Calu3 (cell line): Measurements from ENCODE around the gene TADA3. TPM values are rescaled to one million over a fixed set of nuclear protein-coding genes. Genes with fewer than 3 reads are reported as not detected.

Source experiments
- BruUV-seq: library from RNA; stranded (reverse); fragments of 400-500 nt; replicated peaks from 2 replicates; lab custom pipeline; 2021; lab: Mats Ljungman, UMichigan
- CTCF ChIA-PET: fragments of 300-600 bp; sonication (Branson Sonifier 250); formaldehyde crosslinking; loops from one replicate; lab custom pipeline; 2022; ENCODE audit warnings: antibody characterized with exemption; lab: Charles Lee
- DNase-seq: peaks from one replicate; pipeline ENCODE4 v3.0.0; 2022
- H3K27ac Mint-ChIP-seq: one replicate; pipeline ENCODE4 v1.8.0; 2022; ENCODE audit warnings: mixed read lengths; ENCODE audit not compliant: unreplicated experiment
- H3K27me3 Mint-ChIP-seq: one replicate; pipeline ENCODE4 v1.8.0; 2022; ENCODE audit warnings: mixed read lengths; ENCODE audit not compliant: unreplicated experiment
- H3K36me3 Mint-ChIP-seq: one replicate; pipeline ENCODE4 v1.8.0; 2022; ENCODE audit warnings: mild to moderate bottlenecking, moderate library complexity, mixed read lengths; ENCODE audit not compliant: insufficient read depth, unreplicated experiment
- H3K4me1 Mint-ChIP-seq: one replicate; pipeline ENCODE4 v1.8.0; 2022; ENCODE audit warnings: mild to moderate bottlenecking, low read depth, mixed read lengths; ENCODE audit not compliant: unreplicated experiment
- H3K4me3 Mint-ChIP-seq: one replicate; pipeline ENCODE4 v1.8.0; 2022; ENCODE audit warnings: mild to moderate bottlenecking, low read depth, moderate library complexity, mixed read lengths; ENCODE audit not compliant: unreplicated experiment
- H3K9me3 Mint-ChIP-seq: one replicate; pipeline ENCODE4 v1.8.0; 2022; ENCODE audit warnings: low read depth, mixed read lengths; ENCODE audit not compliant: unreplicated experiment
- intact Hi-C: fragments of 100-400 bp; cut with micrococcal nuclease; formaldehyde crosslinking; loops from one replicate; pipeline ENCODE4 v1.10.0; 2022; ENCODE audit not compliant: unreplicated experiment
- total RNA-seq: library from RNA; stranded (reverse); gene quantifications from 2 replicates; pipeline ENCODE4 v1.2.3, GENCODE V29; 2022
- TF ChIP-seq, protein P1 (sequence below): fragments of 200-600 bp; IDR thresholded peaks from one replicate; pipeline ENCODE4 v1.8.0; 2022; ENCODE audit warnings: antibody characterized with exemption; ENCODE audit not compliant: unreplicated experiment

TADA3 gene
- total RNA-seq, 1 experiment from 2014 or later: 48.5 TPM

DNA sequence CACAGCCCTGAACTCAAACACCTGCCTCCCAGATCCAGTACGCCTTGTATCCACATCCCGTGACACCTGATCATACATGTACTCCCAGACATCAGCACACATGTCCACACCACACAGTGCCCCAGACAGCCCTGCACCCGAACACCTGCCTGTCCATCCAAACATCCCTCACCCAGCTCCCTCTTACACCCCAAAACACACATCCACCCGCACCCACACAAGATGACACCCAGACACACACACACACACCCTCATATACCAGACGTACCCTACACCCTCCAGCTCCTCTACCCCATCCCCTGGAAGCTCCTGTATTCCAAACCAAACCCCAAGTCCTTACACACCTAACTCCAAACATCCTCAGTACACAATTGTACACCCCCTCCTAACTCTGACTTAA is 23.3 kb downstream of the TADA3 start:
- TF ChIP-seq, protein P1, sequence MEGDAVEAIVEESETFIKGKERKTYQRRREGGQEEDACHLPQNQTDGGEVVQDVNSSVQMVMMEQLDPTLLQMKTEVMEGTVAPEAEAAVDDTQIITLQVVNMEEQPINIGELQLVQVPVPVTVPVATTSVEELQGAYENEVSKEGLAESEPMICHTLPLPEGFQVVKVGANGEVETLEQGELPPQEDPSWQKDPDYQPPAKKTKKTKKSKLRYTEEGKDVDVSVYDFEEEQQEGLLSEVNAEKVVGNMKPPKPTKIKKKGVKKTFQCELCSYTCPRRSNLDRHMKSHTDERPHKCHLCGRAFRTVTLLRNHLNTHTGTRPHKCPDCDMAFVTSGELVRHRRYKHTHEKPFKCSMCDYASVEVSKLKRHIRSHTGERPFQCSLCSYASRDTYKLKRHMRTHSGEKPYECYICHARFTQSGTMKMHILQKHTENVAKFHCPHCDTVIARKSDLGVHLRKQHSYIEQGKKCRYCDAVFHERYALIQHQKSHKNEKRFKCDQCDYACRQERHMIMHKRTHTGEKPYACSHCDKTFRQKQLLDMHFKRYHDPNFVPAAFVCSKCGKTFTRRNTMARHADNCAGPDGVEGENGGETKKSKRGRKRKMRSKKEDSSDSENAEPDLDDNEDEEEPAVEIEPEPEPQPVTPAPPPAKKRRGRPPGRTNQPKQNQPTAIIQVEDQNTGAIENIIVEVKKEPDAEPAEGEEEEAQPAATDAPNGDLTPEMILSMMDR: no peak
- no TSS peak for BruUV-seq
- peak overlapping the region; percentile 68 for H3K27ac Mint-ChIP-seq
- no peaks in the 10 kb centered on the region for H3K27me3 Mint-ChIP-seq
- intact Hi-C loops: no loop called here
- no peak for DNase-seq
- CTCF ChIA-PET: no interaction called here
- peaks cover 27% of the 10 kb centered on the region for H3K36me3 Mint-ChIP-seq
- H3K4me1 Mint-ChIP-seq: peaks cover 20% of the 10 kb centered on the region
- H3K9me3 Mint-ChIP-seq: no peaks in the 10 kb centered on the region
- H3K4me3 Mint-ChIP-seq: peak overlapping the region; percentile 73

- H3K27me3 Mint-ChIP-seq: no peaks in the 10 kb centered on the region
- no peaks in the 10 kb centered on the region for H3K9me3 Mint-ChIP-seq
- no peak for DNase-seq
- TF ChIP-seq, protein P1: no peak
- intact Hi-C loops: no loop called here
- CTCF ChIA-PET: interaction anchor here (0.9 kb wide), 1 partner anchor 14 kb away, joined by 4 read pairs; no protein-coding TSS in a partner anchor
- peaks cover 27% of the 10 kb centered on the region for H3K36me3 Mint-ChIP-seq
- H3K4me3 Mint-ChIP-seq: no peak overlapping the region
- BruUV-seq: no TSS peak
- H3K4me1 Mint-ChIP-seq: peaks cover 20% of the 10 kb centered on the region
- H3K27ac Mint-ChIP-seq: no peak overlapping the region
Measured at GRCh38 chr3:9768141-9768775, 24.0 kb downstream of the TADA3 start.

- peaks cover 31% of the 10 kb centered on the region for H3K36me3 Mint-ChIP-seq
- TF ChIP-seq, protein P1: no peak
- CTCF ChIA-PET: interaction anchor here (0.7 kb wide), 1 partner anchor 373 kb away, joined by 3 read pairs; no protein-coding TSS in a partner anchor
- intact Hi-C loops: no loop called here
- H3K9me3 Mint-ChIP-seq: no peaks in the 10 kb centered on the region
- H3K27me3 Mint-ChIP-seq: no peaks in the 10 kb centered on the region
- no peak overlapping the region for H3K4me3 Mint-ChIP-seq
- BruUV-seq: no TSS peak
- H3K4me1 Mint-ChIP-seq: peaks cover 20% of the 10 kb centered on the region
- DNase-seq: no peak
- no peak overlapping the region for H3K27ac Mint-ChIP-seq
Measured at GRCh38 chr3:9767418-9767817, 24.9 kb downstream of the TADA3 start.

DNA sequence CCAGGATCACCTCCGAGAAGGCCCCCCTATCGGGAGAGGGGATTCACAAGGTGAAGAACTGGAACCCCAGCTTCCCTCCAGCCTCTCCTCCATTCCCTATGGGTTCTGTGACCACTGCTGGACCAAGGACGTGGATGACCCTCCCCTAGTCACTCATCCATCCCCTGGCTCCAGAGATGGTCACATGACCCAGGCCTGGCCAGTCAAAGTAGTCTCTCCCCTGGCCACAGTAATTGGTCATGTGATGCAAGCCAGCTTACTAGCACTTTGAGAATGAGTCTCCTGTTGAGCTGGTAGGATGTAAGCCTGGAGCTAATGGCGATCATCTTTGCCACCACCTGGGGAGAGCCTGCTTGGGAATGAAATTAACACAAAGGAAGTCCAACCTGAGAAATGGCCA is 26.4 kb downstream of the TADA3 start:
- CTCF ChIA-PET: no interaction called here
- BruUV-seq: no TSS peak
- Mint-ChIP-seq H3K4me1 (peaks cover 19% of the 10 kb centered on the region), H3K36me3 (peaks cover 31% of the 10 kb centered on the region), H3K27ac (no peak overlapping the region), H3K4me3 (no peak overlapping the region), H3K27me3 (no peaks in the 10 kb centered on the region), H3K9me3 (no peaks in the 10 kb centered on the region)
- TF ChIP-seq, protein P1: no peak
- intact Hi-C loops: no loop called here
- DNase-seq: no peak
